Stimulated activated naive CD4-positive, alpha-beta T cell (primary cell): ENCODE measurements around the gene CLHC1.
"Not testable (repeated sequence)": the region's sequence is repeated elsewhere in the genome, so short reads cannot be mapped to it uniquely, and the experiment has no call there.

ENCODE experiments used
- DNase-seq, 6 experiments: peaks; one replicate each; lab custom pipeline; 2025; lab: John Stamatoyannopoulos, UW

CLHC1 gene

DNA sequence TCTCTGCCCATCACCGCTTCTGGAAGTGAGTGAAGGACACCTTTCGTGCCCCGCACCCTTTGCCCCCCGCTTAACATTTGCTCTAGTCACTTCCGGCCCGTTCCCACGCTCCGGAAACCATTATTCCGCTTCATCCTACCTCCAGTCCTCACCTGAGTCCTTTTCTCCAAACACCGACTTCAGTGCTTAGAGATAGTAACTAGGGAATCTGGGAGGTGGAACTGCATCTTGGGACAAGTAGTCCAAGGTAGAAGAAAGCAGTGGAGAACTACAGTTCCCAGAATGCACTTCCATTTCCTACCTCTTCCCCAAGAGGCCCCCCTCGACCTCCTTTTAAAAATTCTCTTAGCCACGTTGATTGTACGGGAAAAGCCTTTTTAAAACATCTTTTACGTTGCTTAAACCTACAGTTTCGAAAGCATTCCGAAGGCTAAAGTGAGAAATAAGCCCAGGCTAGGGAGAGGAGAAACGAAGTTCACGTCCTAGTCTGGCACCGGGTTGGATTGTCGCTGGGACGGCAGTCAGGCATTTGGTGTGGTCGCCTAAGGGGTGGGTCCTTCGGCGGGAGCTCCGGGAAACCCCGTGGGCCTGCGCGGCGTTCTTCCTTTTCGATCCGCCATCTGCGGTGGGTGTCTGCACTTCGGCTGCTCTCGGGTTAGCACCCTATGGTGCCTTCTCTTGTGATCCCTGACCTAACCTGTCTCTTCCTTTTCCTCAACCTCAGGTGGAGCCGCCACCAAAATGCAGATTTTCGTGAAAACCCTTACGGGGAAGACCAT, at the start of gene CLHC1, which contains the start of gene RPS27A:
CLHC1 (minus strand) TSS at position 210 of the 779 bp plus-strand sequence. CDS start 9,882 bp downstream, outside the sequence.
RPS27A (plus strand) TSS at position 605 of the 779 bp plus-strand sequence; CDS start at position 742, 137 bp downstream.
- DNase-seq: peak; percentile 86 to 96 (median 92)

DNA sequence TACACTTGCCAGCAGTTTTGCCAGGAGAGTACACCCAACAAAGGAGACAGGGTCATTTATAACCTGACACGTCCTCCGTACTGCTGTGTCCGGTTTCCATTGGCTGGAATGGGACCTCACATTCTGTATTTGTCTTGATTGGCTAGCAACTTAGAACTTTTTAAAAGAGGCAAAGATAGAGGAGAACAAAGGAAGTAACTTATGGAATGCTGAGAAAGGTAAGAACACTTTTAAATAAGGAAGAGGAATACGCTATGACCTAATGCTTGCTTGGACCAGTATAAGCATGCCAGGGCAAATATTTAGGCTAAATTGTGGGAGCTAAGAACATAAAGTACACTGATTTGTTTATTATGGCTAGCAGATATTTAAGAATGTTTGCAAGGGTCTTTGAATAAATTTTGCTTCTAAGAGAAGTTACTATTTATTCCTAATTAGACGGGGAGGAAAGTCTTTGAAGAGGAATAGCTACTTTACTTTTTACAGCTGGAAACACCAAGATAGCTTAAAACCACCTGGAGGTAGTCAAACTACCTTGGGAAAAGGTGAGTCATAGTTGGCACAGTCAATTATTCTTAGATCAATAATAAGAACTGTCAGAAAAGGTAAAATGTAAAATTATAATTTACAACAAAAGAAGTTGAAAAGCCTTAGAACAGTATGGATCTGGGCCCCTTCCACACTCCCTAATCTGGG, 48.9 kb upstream of the CLHC1 start:
- not testable (repeated sequence) for DNase-seq

DNA sequence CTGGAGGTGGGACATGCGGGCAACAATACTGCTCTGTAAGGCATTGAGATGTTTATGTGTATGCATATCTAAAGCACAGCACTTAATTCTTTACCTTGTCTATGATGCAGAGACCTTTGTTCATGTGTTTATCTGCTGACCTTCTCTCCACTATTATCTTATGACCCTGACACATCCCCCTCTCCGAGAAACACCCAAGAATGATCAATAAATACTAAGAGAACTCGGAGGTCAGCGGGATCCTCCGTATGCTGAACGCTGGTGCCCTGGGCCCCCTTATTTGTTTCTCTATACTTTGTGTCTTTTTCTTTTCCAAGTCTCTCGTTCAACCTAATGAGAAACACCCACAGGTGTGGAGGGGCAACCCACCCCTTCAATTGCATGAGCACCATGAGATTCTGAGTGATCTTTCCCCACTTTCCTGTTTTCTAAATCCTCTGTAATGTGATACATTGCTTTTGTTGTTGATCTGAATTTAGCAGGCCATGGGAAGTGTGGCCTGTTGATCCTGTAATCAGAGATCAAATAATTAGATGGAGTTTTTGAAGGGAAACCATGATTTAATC, 47.8 kb upstream of the CLHC1 start:
- DNase-seq: not testable (repeated sequence)

DNA sequence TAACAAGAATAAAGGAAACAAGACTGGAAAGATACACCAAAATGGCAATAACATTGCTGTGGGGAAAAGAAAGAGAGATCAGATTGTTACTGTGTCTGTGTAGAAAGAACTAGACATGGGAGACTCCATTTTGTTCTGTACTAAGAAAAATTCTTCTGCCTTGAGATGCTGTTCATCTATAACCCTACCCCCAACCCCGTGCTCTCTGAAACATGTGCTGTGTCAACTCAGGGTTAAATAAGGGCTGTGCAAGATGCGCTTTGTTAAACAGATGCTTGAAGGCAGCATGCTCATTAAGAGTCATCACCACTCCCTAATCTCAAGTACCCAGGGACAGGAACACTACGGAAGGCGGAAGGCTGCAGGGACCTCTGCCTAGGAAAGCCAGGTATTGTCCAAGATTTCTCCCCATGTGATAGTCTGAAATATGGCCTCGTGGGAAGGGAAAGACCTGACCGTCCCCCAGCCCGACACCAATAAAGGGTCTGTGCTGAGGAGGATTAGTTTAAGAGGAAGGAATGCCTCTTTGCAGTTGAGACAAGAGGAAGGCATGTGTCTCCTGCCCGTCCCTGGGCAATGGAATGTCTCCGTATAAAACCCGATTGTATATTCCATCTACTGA, 47.2 kb upstream of the CLHC1 start:
- DNase-seq: not testable (repeated sequence)

DNA sequence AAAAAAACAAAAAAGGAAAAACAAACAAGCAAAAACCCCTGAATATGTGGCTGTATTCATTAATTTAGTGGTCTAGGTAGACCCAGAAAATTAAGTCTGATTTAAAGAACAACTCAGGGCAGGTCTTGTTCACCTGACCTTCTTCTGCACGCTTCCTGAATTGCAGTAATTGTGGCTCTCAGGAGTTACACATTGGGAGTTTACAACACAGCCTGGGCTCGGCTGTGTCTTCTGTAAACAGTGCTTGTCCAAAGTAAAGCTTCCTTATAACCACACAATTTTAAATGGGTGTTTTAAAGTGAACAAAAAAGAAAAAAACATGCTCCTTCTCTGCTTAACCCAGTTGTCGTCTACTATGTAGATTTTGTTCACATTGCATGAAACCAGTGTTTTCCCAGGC, 45.2 kb upstream of the CLHC1 start:
- no peak for DNase-seq

DNA sequence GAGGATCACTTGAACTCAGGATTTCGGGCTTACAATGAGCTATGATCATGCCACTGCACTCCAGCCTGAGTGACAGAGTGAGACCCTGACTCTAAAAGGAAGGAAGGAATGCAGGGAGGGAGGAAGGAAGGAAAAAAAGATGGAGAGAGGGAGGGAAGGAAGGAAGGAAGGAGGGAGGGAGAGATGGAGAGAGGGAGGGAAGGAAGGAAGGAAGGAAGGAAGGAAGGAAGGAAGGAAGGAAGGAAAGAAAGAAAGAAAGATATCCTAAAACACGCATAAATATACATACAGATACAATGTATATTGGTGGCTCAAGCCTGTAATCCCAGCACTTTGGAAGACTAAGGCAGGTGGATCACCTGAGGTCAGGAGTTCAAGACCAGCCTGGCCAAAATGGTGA, 42.3 kb upstream of the CLHC1 start:
- DNase-seq: not testable (repeated sequence)

DNA sequence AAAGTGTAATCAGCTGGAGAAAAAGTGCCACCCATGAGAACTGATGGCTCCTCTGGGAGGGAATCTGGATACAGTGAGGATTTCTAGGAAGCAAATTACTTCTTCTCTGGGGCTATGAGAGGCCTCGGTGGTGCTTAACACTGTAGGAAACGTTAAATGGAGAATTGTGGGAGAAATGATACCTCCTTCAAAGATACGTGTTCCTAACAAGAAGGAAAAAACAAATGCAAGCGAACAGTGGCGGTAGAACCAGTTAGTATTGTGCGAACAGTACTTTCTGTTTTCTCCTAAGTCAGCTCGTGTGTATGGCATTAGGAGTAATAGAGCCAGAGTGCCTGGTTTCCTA, 37.5 kb upstream of the CLHC1 start:
- DNase-seq: peak in 1 of 6 experiments; percentile 43

DNA sequence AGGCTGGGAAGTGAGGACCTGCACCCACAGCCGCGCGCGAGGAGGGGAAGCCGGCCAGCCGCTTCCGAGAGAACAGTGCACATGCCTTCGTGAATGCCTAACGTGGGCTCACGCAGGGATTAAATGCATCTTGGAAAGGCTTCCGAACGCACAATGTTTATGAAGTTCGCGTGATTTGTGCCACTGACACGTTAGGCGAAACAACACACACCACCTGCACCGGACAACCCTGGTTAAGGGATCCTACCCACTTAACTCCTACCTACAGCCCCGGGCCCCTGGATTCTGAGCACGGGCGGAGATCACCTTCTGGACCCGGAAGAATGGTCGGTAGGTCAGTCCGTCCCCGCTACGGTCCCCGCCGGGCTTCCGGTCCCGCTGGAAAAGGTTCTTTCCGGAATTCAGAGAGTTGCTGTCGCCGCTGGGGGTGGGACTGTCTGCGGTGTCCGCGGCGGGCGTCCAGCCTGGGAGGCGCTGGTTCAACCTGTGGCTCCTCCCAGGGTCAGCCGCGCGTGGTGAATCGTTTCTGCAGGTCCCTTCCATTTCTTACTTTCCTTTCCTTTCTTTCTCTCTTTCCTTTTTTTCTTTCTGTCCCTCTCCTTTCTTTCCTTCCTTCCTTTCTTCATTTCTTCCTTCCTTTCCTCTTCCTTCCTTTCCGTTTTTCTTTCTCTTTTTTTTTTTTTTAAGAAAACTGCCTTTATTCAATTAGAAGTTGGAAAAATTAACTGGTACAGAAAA, 37.0 kb upstream of the CLHC1 start, which contains the start of gene MTIF2:
MTIF2 (minus strand) TSS at position 325 of the 738 bp plus-strand sequence. CDS start 5,373 bp downstream, outside the sequence.
- DNase-seq: peak; percentile 37 to 82 (median 74)

DNA sequence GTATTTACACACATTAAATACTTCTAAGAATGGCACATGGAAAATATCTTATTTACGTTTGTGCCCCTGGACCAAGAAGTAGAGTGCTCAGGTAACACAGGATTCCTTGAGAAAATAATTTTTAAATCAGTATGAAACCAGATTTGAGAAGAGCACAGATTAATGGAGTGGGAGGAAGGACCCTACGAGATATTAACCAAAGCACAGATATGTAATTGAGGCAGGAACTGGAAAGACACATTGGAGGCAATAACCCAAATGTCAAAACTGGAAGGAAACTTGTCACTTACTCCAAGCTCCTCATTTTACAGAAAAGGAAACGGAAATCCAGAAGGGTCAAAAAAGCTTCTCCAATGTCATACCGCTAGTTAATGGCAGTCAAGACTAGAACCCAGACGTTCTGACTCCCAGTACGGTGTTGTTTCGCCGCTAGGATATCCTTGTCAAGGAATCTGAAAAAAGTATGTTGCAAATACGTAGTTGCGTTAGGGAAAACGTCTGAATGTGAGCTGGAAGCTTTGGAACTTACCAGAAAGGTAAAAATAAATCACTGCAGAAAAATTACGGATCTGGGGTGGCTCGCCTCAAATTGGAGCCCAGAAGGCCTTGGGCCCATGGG, 36.3 kb upstream of the CLHC1 start:
- DNase-seq: peak in 1 of 6 experiments; percentile 31

DNA sequence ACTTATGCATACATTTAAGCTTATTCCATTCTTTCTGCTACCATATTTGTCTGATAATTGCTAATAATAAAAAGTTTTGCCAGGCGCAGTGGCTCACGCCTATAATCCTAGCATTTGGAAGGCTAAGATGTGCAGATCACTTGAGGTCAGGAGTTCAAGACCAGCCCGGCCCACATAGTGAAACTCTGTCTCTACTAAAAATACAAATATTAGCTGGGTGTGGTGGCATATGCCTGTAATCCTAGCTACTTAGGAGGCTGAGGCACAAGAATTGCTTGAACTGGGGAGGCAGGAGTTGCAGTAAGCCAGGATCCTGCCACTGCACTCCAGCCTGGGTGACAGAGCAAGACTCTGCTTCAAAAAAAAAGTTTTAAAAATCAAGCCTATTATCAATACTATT, 27.5 kb upstream of the CLHC1 start:
- DNase-seq: not testable (repeated sequence)

DNA sequence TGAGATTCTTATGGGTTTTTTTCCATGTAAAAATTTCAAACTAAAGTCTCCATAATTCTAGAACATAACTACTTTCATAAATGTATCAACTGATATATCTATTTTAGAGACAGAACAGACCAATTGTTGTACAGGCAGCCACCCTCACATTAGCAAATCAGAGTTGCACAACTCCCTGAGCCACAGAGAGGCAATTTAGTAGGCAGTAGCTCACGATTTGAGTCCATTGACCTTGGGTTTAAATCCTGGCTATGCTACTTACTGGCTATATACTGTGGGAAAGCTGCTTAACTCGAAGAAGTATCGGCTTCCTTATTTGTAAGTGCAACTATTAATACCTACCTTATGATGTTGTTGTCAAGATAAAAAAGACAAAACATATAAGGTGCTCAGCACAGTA, 20.7 kb upstream of the CLHC1 start:
- no peak for DNase-seq

DNA sequence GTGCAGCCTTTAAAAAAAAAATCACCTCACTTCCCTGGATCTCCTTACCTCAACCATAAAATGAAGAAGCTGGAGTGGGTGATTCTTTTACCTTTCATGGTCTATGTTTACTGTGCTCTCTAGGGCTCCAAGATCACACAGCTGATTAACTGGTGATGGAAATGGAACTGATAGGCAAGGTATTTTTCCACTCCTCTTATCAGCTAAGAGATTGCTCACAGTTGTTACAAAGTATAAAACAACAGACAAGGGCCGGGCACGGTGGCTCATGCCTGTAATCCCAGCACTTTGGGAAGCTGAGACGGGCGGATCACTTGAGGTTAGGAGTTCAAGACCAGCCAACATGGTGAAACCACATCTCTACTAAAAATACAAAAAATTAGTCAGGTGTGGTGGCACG, 14.9 kb upstream of the CLHC1 start:
- no peak for DNase-seq

DNA sequence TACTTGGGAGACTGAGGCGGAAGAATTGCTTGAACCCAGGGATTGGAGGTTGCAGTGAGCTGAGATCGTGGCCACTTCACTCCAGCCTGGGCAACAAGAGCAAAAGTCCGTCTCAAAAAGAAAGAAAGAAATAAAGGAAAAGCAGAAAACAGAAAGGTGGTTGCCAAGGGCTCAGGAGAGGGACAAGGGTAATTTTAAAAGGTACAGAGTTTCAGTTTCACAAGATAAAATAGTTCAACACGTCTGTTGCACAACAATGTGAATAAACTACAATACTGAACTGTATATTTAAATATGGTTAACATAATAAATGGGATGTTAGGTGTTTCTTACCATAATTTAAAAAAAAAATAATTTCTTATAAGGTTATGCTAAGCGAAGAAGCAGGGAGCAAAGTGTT, 13.3 kb upstream of the CLHC1 start:
- no peak for DNase-seq

DNA sequence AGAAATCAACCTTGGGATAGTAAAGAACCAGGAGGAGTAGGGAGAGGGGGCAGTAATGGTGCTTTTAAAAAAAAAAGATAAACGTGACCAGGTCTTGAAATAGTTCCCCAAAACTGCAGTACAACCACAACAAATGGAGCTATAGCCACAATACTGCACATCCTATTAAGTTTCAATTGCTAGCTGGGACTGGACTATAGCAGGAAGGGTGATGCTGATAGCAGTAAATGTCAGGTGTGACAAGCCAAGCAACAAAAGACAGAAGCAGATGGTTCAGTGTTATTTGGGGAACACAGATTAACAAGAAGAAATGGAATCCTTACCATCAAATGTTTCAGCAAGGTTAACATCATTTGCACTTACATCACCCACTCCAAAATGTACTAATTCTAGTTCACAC, 10.5 kb upstream of the CLHC1 start:
- DNase-seq: no peak

DNA sequence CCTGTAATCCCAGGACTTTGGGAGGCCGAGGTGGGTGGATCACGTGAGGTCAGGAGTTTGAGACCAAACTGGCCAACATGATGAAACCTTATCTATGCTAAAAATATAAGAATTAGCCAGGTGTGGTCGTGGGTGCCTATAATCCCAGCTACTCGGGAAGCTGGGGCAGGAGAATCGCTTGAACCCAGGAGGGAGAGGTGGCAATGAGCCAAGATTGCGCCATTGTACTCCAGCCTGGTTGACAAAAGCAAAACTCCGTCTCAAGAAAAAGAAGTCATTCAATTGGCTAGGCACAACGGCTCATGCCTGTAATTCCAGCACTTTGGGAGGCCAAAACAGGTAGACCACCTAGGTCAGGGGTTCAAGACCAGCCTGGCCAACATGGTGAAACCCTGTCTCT, 9.5 kb upstream of the CLHC1 start:
- not testable (repeated sequence) for DNase-seq

DNA sequence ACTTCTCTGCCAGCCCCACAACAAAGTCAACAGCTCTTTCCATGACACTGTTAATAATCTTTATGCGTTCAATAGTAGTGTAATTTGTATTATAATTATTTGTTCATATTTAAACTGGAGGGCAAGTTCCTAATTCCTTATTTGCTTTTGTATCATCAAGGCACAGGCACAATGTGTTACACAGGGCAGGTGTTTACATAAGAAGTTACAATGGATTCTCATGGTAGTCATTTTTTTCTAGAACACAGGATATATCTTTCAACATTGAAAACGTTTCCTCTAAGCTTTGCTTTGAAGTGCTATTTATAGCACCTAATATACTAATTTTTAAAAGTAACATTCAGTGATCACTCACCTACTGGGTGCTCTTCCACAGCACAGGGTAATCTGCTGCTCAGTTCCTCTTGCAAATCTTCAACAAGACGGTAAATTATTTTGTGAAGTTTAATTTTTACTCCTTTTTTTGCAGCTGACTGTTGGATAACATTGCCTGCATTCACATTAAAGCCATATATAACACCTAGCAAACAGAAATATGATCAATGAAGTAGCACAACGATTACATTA, 7.6 kb upstream of the CLHC1 start:
- DNase-seq: no peak

DNA sequence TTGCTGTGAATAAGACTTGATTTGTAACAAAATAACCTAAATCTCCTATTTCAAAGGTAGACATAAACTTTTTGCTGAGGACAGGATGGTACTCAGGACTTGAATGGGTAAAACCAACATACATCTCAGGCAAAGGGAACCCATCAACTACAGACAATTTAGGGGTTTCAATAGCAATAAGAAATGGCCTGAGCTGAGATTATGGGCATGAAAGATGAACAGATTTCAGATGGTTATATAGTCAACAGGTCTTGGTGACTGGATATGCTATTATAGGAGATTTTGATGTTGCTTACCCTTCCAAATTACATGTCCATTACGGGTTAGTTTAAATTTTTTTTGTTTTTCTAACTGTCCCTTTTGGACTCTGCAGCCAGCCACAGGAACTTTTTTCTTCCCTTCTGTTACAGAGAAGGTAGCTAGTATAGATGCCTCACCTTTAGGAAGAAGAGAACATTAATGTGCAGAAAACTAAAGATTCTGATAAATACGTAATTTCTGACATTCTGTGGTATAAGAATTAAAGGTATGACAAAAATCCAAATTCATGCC, 5.0 kb upstream of the CLHC1 start:
- DNase-seq: no peak

DNA sequence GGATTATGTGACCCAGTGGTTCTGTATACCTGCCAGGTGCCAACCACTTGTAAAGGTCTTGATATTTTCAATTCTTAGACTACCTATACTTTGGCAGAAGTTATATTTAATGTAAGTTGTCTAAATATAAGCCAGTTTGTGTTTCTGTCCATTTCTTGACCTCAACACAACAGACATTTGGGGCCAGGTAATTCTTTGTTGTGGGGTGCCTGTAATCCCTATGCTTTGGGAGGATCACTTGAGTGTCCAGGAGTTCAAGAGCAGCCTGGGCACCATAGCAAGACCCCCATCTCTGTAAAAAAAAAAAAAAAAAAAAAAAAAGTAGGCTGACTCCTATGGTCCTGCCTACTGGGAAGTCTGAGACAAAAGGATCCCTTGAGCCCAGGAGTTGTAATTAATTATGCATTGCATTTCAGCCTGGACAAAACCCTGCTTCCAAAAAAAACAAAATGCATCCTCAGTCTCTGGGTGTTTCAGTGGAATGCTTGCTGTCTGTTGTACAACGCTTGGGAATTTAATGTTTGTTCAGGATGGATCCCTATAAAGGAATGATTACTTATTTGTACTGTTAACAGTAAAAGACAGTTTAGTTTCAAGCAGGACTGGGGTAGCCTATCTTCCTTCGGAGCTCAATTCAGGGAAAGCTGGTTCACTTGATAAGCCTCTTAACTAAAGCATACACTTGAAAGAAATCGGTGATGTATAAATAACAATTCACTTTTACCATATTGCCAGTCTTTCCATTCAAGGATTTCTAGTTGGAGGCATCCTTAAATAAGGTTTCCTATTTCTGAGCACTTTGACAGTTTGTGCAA, 3.8 kb upstream of the CLHC1 start:
- no peak for DNase-seq

DNA sequence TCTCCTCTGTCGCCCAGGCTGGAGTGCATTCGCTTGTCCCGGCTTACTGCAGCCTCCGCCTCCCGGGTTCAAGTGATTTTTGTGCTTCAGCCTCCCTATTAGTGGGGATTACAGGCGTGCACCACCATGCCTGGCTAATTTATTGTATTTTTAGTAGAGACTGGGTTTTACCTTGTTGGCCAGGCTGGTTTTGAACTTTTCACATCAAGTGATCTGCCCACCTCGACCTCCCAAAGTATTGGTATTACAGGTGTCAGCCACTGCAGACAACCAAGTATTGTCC, 1.5 kb upstream of the CLHC1 start:
- no peak for DNase-seq
